HG02571 (cell line): Measurements from ENCODE around the gene C1S.
"Not testable (repeated sequence)": the region's sequence is repeated elsewhere in the genome, so short reads cannot be mapped to it uniquely, and the experiment has no call there.

Source experiments
- ATAC-seq: cut with Tn5 transposase; IDR thresholded peaks from one replicate; pipeline ENCODE4 v1.9.1; 2021; ENCODE audit warnings: mild to moderate bottlenecking, moderate library complexity; ENCODE audit not compliant: unreplicated experiment

C1S gene

GRCh38 chr12:7060353-7060954 lies at the start of gene C1S:
TSS of gene C1S (plus strand) at chr12:7060718. CDS start at chr12:7061913, 1,195 bp downstream.
- ATAC-seq: no peak

GRCh38 chr12:7011398-7011797 lies 49.1 kb upstream of the C1S start:
- not testable (repeated sequence) for ATAC-seq

- ATAC-seq: no peak
Measured at GRCh38 chr12:7012024-7012607, 48.4 kb upstream of the C1S start.

GRCh38 chr12:7013101-7013500 lies 47.4 kb upstream of the C1S start:
- ATAC-seq: no peak

GRCh38 chr12:7015555-7016370 lies 44.8 kb upstream of the C1S start:
- no peak for ATAC-seq

GRCh38 chr12:7016958-7017571 lies 43.5 kb upstream of the C1S start:
- no peak for ATAC-seq

- peak; percentile 18 for ATAC-seq
Measured at GRCh38 chr12:7017870-7018349, 42.6 kb upstream of the C1S start.

- ATAC-seq: peak; percentile 93
Measured at GRCh38 chr12:7018350-7019042, 42.0 kb upstream of the C1S start, which contains the start of gene LPCAT3. TSS of gene LPCAT3 (minus strand) at chr12:7018476. CDS start at chr12:7018424, 52 bp downstream.

GRCh38 chr12:7019043-7019569 lies 41.4 kb upstream of the C1S start:
- no peak for ATAC-seq

- no peak for ATAC-seq
Measured at GRCh38 chr12:7021956-7022355, 38.6 kb upstream of the C1S start.

GRCh38 chr12:7023114-7023513 lies 37.4 kb upstream of the C1S start:
- ATAC-seq: no peak

GRCh38 chr12:7026854-7027253 lies 33.7 kb upstream of the C1S start:
- ATAC-seq: no peak

GRCh38 chr12:7031306-7031705 lies 29.2 kb upstream of the C1S start:
- ATAC-seq: no peak

- ATAC-seq: no peak
Measured at GRCh38 chr12:7032990-7033389, 27.5 kb upstream of the C1S start.

GRCh38 chr12:7034464-7034863 lies 26.1 kb upstream of the C1S start:
- ATAC-seq: no peak

- ATAC-seq: no peak
Measured at GRCh38 chr12:7035463-7035862, 25.1 kb upstream of the C1S start.

GRCh38 chr12:7037411-7037810 lies 23.1 kb upstream of the C1S start:
- ATAC-seq: not testable (repeated sequence)

- no peak for ATAC-seq
Measured at GRCh38 chr12:7038591-7038990, 21.9 kb upstream of the C1S start.

GRCh38 chr12:7039403-7039802 lies 21.1 kb upstream of the C1S start:
- no peak for ATAC-seq

- no peak for ATAC-seq
Measured at GRCh38 chr12:7042842-7043241, 17.7 kb upstream of the C1S start.

GRCh38 chr12:7045913-7046312 lies 14.6 kb upstream of the C1S start:
- no peak for ATAC-seq
